ENCODE data around the gene TWIST2.

TWIST2 gene

DNA sequence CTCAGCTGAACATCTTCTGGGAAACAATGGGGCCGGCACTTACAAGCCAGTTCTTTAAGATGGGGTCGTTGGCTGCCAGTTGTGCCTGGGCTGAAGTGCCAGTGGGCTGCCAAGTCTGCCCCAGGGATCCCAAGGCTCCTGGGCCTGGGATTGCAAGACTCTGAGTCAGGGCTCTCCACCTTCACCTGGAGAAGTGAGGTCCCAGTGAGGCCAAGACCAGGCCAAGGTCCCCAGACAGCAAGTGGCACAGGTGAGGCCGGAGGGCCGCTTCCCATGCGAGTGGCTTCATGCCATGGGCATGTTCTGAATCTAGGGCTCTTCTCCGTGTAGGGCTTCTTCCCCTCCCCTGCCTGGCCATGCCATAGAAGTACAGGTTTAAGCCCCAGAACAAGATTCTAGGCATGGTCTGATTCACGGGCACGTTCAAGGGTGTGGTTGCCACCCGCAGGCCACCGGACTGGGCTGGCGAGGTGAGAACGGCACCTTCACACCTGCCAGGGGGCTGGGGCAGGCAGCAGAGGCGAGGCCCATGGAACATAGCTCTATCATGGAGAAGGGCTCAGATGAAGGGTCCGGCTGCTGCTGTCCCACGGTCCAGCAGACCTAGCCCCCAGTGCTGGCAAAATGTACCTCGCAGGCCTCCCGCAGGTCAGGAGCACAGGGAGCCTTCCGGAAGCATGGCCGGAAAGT is 36.4 kb downstream of the TWIST2 start:
- TF ChIP-seq, protein P1, sequence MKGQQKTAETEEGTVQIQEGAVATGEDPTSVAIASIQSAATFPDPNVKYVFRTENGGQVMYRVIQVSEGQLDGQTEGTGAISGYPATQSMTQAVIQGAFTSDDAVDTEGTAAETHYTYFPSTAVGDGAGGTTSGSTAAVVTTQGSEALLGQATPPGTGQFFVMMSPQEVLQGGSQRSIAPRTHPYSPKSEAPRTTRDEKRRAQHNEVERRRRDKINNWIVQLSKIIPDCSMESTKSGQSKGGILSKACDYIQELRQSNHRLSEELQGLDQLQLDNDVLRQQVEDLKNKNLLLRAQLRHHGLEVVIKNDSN (IDR thresholded peaks at IDR 0.05): no peak
- TF ChIP-seq FOXM1 (IDR thresholded peaks at IDR 0.05; ENCODE audit: borderline replicate concordance, low read depth): no peak
- TF ChIP-seq EP300 (IDR thresholded peaks at IDR 0.05; ENCODE audit: borderline replicate concordance): no peak
- TF ChIP-seq CREB1 (IDR thresholded peaks at IDR 0.05; ENCODE audit: low read depth): no peak

DNA sequence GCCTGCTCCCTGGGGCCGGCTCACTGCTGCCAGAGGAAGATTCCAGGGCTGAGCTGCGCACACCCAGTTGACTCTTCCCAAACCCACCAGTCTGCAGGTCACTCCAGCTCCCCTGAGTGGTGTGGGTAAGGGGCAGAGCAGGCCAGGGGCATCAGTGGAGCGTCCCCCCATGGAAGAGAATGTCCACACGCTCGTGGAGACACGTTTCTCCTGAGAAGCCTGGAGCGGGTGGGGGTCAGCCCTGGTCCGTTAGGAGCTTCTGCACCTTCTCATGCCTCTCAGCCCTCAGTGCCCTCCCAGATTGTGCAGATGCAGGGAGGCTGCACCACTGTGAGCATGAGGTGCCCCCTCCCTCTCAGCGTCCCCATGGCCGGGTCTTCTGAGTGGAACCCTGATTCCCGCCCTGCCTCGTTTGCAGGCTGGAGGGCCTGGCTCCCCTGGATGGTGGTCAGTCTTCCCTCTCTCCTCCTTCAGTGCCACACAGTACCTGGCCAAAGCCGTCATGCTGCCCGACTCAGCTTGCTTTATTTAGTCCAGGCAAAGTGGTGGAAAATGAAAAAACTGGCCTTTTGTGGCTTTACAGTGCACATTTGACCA is 37.0 kb downstream of the TWIST2 start:
- TF ChIP-seq CREB1 (IDR thresholded peaks at IDR 0.05; ENCODE audit: low read depth) (no peak), YY1 (IDR thresholded peaks at IDR 0.05; ENCODE audit: low read depth) (no peak), RAD21 (IDR thresholded peaks at IDR 0.05; ENCODE audit: low read depth) (no peak), TEAD4 (IDR thresholded peaks at IDR 0.05) (no peak), TAF1 (IDR thresholded peaks at IDR 0.05; ENCODE audit: low read depth) (no peak), NFIC (IDR thresholded peaks at IDR 0.05) (no peak)
- TF ChIP-seq, protein P2, sequence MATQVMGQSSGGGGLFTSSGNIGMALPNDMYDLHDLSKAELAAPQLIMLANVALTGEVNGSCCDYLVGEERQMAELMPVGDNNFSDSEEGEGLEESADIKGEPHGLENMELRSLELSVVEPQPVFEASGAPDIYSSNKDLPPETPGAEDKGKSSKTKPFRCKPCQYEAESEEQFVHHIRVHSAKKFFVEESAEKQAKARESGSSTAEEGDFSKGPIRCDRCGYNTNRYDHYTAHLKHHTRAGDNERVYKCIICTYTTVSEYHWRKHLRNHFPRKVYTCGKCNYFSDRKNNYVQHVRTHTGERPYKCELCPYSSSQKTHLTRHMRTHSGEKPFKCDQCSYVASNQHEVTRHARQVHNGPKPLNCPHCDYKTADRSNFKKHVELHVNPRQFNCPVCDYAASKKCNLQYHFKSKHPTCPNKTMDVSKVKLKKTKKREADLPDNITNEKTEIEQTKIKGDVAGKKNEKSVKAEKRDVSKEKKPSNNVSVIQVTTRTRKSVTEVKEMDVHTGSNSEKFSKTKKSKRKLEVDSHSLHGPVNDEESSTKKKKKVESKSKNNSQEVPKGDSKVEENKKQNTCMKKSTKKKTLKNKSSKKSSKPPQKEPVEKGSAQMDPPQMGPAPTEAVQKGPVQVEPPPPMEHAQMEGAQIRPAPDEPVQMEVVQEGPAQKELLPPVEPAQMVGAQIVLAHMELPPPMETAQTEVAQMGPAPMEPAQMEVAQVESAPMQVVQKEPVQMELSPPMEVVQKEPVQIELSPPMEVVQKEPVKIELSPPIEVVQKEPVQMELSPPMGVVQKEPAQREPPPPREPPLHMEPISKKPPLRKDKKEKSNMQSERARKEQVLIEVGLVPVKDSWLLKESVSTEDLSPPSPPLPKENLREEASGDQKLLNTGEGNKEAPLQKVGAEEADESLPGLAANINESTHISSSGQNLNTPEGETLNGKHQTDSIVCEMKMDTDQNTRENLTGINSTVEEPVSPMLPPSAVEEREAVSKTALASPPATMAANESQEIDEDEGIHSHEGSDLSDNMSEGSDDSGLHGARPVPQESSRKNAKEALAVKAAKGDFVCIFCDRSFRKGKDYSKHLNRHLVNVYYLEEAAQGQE (IDR thresholded peaks at IDR 0.05; ENCODE audit: low read depth): no peak

GRCh38 chr2:238886453-238887094 is 38.7 kb downstream of the TWIST2 start:
- TF ChIP-seq, protein P1 (IDR thresholded peaks at IDR 0.05): no peak
- TF ChIP-seq EGR1 (IDR thresholded peaks at IDR 0.05): no peak
- no peak for TF ChIP-seq RAD21 (IDR thresholded peaks at IDR 0.05; ENCODE audit: low read depth)
- TF ChIP-seq TAF1 (IDR thresholded peaks at IDR 0.05; ENCODE audit: low read depth): no peak
- no peak for TF ChIP-seq NFIC (IDR thresholded peaks at IDR 0.05)
- no peak for TF ChIP-seq FOXM1 (IDR thresholded peaks at IDR 0.05; ENCODE audit: borderline replicate concordance, low read depth)
- no peak for TF ChIP-seq ZBTB7A (IDR thresholded peaks at IDR 0.05; ENCODE audit: low read depth)
- TF ChIP-seq CEBPB (IDR thresholded peaks at IDR 0.05): no peak
- no peak for TF ChIP-seq YY1 (IDR thresholded peaks at IDR 0.05; ENCODE audit: low read depth)

DNA sequence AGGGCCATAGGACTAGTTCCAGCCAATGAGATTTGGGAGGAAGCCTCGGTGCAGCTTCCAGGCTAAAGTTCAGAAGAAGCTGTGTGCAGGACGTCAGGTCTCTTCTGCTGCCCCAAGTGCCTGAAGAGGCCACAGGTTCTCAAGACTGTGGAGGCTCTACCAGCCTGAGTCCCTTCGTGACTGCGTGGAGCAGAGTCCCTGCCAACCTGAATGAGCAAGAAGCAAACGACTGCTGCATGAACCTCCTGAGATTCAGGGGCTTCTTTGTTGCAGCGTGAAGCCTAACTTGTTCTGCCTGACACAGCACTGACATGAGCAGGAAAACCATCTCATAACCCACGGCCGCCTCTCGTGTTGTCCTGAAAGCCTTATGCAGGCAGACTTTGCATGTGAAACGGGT is 39.7 kb downstream of the TWIST2 start:
- TF ChIP-seq CREB1 (IDR thresholded peaks at IDR 0.05; ENCODE audit: low read depth) (no peak), ZBTB7A (IDR thresholded peaks at IDR 0.05; ENCODE audit: low read depth) (no peak), RAD21 (IDR thresholded peaks at IDR 0.05; ENCODE audit: low read depth) (no peak), TEAD4 (IDR thresholded peaks at IDR 0.05) (no peak), YY1 (IDR thresholded peaks at IDR 0.05; ENCODE audit: low read depth) (no peak), TCF12 (IDR thresholded peaks at IDR 0.05; ENCODE audit: low read depth) (no peak), EP300 (IDR thresholded peaks at IDR 0.05; ENCODE audit: borderline replicate concordance) (no peak), TAF1 (IDR thresholded peaks at IDR 0.05; ENCODE audit: low read depth) (no peak), CEBPB (IDR thresholded peaks at IDR 0.05) (no peak)
- TF ChIP-seq, protein P1 (IDR thresholded peaks at IDR 0.05): no peak
- TF ChIP-seq, protein P2 (IDR thresholded peaks at IDR 0.05; ENCODE audit: low read depth): no peak

DNA sequence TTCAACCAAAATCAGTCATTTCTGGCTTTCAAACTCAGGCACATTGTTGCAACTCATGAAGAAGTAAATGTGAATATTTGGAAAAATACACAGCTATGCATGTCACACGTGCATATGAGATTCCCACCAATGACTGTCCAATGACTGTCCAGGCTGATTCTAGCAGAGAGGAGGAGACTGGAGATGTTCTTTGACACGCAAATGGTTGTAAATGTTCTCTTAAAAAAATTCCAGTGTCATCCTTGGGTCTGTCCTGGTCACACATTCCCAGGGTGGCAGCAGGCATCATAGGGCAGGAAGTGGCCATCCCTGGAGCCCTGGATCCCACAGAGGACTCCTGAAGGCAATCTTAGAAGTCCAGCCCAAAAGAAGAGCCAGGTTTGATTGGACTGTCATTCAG is 40.9 kb downstream of the TWIST2 start:
- TF ChIP-seq FOXM1 (IDR thresholded peaks at IDR 0.05; ENCODE audit: borderline replicate concordance, low read depth): no peak
- no peak for TF ChIP-seq CREB1 (IDR thresholded peaks at IDR 0.05; ENCODE audit: low read depth)
- no peak for TF ChIP-seq EP300 (IDR thresholded peaks at IDR 0.05; ENCODE audit: borderline replicate concordance)
- TF ChIP-seq TAF1 (IDR thresholded peaks at IDR 0.05; ENCODE audit: low read depth): no peak
- no peak for TF ChIP-seq EGR1 (IDR thresholded peaks at IDR 0.05)
- no peak for TF ChIP-seq RAD21 (IDR thresholded peaks at IDR 0.05; ENCODE audit: low read depth)
- no peak for TF ChIP-seq YY1 (IDR thresholded peaks at IDR 0.05; ENCODE audit: low read depth)
- no peak for TF ChIP-seq NFIC (IDR thresholded peaks at IDR 0.05)
- TF ChIP-seq, protein P1 (IDR thresholded peaks at IDR 0.05): no peak
- TF ChIP-seq, protein P2 (IDR thresholded peaks at IDR 0.05; ENCODE audit: low read depth): no peak
- no peak for TF ChIP-seq ZBTB7A (IDR thresholded peaks at IDR 0.05; ENCODE audit: low read depth)
- TF ChIP-seq, protein P3, sequence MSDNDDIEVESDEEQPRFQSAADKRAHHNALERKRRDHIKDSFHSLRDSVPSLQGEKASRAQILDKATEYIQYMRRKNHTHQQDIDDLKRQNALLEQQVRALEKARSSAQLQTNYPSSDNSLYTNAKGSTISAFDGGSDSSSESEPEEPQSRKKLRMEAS (IDR thresholded peaks at IDR 0.05): no peak
- no peak for TF ChIP-seq TEAD4 (IDR thresholded peaks at IDR 0.05)
- no peak for TF ChIP-seq CEBPB (IDR thresholded peaks at IDR 0.05)
- TF ChIP-seq TCF12 (IDR thresholded peaks at IDR 0.05; ENCODE audit: low read depth): no peak
